GM12874 (cell line): Measurements from ENCODE around the gene HSFX3.

ENCODE experiments used
- CTCF ChIP-seq: IDR thresholded peaks from 2 replicates; pipeline ENCODE4 v1.5.1; 2011; ENCODE audit warnings: low read depth, mild to moderate bottlenecking, control low read depth, low read length, moderate library complexity; ENCODE audit not compliant: insufficient read depth

HSFX3 gene

GRCh38 chrX:149539283-149540130 is 10.2 kb downstream of the HSFX3 start:
- TF ChIP-seq CTCF, result no peak

- TF ChIP-seq CTCF, result no peak
These were observed 18.1 kb downstream of the HSFX3 start for GRCh38 chrX:149531599-149531998.

DNA sequence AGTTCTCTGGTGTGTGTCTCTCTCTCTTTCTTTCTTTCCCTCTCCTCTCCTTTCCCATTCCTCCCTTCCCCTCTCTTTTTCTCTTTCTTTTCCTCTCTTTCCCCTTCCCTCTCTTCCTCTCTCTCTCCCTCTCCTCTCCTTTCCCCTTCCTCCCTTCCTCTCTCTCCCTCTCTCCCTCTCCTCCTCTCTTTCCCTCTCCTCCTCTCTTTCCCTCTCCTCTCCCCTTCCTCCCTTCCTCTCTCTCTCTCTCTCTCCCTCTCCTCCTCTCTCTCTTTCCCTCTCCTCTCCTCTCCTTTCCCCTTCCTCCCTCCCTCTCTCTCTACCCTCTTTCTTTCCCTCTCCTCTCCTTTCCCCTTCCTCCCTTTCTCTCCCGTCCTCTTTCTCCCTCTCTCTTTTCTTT is 21.3 kb downstream of the HSFX3 start:
- TF ChIP-seq CTCF, result no peak

DNA sequence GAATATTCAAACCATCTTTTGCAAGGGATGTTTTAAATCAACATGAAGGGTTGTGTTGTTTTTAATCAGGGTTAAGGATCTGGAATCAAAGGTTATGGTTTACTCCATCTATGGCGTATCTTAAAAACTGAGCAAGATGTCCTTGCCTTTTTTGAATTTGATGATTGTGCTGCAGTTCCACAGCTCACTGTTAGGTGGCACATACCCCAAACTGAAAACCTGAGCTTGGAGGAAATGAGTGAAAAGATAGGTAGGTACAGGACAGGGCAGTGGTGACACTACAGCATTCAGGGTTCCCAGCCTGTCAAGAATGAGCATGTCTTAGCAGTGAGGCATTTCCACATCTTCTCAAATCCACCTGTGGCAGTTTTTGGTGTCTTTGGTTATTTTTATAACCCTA is 22.0 kb downstream of the HSFX3 start:
- peak; percentile 37; the same call in 1 of the 2 replicates for TF ChIP-seq CTCF

DNA sequence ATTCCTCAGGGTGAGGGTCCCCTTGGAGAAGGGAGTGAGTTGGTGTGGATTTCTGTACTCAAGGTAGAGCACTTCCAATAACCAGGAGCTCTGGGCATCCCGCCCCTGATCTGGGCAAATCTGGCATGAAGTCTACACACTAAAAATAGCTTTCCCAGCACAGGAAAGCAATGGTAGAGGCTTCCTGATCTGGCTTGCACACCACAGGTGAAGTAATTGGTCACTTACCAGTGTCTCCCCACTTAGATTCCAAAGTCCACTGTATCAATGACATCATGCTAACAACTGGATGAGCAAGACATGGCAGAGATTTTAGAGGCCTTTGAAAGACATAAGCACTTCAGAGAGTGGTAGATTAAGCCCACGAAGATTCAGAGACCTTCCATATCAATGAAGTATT is 26.8 kb downstream of the HSFX3 start:
- no peak for TF ChIP-seq CTCF

- no peak for TF ChIP-seq CTCF
These were observed 28.3 kb downstream of the HSFX3 start for GRCh38 chrX:149521438-149521837.

DNA sequence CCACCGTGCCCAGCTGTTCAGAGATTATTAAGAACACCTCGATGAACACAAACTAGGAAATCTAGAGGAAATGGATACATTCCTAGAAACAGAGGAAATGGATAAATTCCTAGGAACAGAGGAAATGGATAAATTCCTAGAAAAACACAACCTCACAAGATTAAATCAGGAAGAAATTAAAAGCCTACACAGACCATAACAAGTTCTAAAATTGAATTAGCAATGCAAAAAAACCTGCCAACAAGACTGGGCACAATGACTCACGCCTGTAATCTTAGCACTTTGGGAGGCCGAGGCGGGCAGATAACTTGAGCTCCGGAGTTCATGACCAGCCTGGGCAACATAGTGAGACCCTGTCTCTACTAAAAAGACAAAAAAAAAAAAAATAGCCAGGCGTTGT is 31.5 kb downstream of the HSFX3 start:
- TF ChIP-seq CTCF, result no peak
